MV-4-11 (cell line): ENCODE data around the gene DNAJB8.
A peak's percentile ranks its signal among the peaks of the same experiment; 100 is the strongest.

ENCODE experiments used
- DNase-seq: peaks from one replicate; lab custom pipeline; 2025; lab: John Stamatoyannopoulos, UW

DNAJB8 gene

DNA sequence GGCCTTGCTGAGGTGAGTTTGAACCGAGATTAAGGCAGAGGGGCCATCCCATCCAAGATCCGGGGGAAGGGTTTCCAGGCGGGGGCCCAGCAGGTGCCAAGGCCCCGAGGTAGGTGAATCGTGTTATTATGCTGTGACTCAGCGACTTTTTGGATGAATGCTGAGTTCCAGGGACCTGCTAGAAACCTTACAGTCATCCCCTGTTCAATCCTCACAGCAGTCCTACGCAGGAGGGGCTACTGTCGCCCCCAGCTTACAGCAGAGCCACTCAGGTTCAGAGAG, 40.9 kb downstream of the DNAJB8 start:
- no peak for DNase-seq

DNA sequence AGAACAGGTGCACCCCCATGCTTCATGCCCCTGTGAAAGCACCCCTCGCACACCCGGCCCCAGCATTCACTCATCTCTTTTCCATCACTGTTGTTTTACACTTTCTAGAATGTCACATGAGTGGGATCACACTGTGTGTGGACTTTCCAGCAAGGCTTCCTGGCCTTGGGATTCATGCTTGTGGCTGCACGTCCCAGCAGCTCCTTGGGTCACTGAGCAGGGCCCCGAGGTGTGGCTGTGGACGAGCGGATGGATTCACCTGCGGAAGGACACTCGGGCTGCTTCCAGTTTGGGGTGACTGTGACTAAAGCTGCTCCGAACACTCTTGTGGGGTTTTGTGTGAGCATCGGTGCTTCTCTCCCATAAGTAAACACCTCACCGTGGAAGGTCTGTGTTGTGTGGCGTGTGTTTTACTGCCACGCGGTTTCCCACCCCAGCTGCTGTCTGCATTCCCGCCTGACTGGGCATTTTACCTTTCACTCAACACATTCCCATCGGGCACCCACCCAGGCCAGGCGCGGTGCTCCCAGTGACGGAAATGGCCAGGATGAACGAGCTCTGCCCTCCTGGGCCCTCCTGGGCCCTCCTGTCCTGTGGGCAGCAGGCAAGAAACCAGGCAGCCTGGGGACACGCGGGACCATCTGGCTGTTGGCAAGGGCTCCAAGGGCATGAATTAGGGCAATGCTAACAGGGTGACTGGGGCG, 41.4 kb downstream of the DNAJB8 start:
- no peak for DNase-seq

DNA sequence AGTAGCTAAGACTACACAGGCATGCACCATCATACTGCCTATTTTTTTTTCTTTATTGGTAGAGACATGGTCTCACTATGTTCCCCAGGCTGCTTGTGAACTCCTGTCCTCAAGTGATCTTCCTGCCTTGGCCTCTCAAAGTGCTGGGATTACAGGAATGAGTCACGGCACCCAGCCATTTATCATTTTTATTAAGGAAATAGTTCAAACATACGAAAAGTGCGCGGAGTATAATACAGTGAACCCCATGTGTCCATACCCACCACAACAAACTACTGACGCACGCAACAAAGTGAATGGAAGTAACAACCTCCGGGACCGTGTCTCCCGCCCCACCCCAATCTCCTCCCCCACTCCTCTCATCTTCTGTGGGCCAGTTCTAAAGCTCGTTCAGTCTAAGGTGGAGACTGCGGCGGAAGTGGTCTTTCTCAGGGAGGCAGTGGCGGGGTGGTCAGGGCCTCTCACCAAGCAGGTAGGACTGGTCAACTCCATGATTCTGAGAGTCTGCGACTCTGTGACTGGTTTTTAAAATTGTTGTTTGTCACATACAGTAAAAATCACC, 42.1 kb downstream of the DNAJB8 start:
- DNase-seq = no peak

DNA sequence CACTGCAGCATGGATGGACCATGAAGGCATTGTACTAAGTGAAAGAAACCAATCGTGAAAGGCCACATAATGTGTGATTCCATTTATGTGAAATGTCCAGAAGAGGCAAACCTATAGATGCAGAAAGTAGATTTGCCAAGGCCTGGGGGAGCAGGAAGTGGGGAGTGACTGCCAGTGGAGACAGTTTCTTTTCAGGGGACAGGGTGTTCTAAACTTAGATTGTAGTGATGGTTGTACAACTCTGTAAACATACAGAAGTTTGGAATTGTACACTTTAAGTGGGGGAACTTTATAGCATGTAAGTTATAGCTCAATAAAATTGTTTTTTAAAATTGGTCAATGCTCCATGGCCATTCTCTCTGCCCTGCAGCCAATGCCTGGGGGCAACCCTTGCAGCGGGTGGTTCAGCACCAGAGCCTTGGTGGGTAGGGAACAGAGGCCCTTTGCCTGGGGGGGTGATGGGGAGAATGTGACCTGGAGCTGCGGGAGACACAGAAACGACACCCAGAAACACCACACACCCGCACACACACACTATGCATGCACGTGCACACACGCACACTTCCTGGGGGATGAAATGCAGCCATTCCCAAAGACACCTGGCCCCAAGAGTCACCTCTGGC, 43.1 kb downstream of the DNAJB8 start:
- no peak for DNase-seq

DNA sequence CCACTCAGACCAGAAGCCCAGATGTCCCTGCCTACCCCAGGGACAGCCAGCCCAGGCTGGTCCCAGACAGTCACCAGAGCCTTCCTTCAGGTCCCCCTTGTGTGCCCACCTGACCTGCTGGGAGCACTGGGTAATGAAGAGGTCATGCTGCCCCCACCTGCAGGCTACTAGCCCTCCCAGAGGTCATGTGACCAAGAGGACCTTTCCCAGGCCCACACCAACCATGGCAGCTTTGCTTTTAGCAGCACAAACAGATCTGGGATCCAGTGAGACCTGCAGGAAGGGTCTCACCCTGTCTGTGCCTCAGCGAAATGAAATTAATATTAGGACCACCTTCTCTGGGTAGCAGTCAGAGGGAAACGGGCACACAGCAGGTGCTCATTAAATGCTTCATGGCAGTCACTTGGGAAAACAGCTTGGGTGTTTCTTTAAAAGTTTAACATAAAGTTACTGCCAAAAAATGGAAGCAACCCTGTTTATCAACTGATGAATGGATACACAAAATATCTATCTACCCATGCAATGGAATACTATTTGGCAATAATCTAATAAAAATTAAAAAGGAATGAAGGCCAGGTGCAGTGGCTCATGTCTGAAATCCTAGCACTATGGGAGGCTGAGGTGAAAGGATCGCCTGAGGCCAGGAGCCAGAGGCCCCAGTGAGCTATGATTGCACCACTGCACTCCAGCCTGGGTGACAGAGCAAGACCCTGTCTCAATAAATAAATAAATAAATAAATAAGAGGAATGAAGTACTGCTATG, 43.7 kb downstream of the DNAJB8 start:
- no peak for DNase-seq

DNA sequence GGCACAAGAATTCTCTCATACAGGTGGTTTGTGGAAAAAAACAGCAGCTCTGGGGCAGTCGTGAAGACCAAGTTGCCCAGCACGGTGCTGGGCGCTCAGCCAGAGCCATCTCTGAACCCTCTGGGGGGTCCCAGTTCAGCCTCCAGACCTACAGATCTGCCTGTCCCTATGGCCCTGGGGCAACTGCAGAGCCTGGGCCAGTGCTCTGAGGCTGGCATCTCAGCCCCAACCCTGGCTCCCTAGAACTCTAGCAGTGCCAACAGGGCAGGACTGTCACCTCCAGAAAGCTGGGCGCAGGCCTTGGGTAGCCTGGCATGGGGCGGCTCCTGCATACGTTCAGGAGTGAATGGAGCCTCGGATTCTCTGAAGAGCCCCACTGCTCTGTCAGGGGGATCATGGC, 44.7 kb downstream of the DNAJB8 start:
- DNase-seq = no peak

DNA sequence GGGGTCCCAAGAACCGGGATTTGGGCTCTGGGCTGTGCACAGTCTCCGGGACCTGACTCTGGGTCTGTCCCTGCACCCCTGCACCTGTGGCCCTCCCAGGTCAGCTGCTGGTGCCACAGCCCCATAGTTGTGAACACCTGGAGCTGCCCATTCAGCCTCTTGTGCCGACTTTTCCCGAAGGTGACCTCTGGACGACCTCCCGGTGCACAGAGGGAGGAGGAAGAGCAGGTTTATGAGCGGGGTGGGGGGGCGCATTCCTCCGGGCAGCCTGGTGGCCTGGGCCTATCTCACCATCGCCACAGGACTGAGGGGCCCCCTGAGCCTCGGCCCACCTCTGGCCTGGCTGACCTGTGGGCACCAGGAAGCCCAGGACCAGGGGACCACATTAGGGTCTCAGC, 45.3 kb downstream of the DNAJB8 start:
- no peak for DNase-seq

DNA sequence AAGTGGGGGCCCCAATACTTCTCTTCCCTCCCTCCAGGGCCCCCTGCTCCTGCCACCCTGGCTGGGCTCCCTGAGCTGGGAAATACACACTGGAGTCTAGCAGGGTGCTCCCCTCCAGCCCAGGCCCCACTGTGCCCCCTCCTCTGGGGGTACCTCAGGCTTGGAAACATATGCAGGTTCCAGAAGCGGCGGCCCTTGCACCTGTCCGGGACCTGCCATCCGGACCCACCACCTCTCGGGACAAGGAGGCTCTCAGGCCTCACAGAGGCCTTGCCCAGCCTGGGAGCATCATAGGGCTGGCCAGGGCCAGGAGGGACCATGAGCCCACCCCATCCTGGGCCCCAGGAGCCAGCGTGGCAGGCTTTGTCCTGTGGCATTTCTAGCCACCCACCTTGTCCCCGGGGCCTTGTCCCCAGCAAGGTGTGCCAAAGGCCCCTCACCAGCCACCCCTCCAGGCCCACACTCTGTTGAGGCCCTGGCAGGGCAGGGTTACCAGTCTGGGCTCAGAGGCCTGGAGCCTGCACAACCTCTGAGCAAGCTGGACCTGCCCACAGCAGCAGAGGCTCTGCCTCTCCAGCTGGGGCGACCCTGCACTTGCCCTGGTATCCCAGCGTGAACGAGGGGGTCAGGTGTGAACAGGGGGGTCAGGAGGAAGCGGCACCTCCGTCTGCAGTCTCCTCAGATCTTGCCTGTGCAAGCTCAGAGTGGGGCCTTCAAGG, 45.8 kb downstream of the DNAJB8 start:
- DNase-seq = no peak

DNA sequence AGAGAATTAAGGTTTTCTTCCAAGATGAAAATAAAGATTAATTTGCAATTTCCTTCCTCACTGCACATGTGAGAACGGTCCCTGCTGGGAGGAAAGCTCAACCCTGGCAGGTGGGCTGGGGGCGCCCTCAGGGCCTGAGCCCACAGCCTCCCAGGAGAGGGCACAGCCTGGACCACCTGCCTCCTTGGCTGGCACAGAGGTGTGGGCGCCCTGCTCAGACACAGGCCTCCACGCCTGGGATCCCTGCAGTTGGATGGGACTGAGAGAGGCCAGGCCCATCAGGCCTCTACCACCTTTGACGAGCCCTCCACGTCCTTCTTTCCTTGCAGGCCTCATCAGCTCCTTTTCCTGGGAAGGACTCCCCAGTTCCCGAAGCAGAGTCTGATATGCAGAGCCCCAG, 46.4 kb downstream of the DNAJB8 start:
- no peak for DNase-seq

DNA sequence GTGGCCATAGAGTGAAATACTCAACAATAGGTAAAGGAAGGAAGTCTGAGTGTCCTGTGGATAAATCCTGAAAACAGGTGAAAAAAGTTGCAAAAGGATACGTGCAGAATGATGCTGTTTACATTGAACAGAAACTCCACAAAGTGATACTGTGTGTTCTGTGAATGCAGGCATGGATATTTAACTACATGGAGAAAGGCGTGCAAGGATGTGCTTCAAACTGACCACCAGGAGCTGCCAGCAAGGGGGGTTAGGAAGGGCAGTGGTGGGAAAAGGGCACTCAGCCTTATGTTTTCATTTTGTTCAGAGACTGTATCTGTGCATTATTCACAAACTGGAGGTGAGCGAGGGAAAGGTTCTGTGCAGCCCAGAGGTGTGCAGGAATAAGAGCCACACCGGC, 47.4 kb downstream of the DNAJB8 start:
- no peak for DNase-seq

DNA sequence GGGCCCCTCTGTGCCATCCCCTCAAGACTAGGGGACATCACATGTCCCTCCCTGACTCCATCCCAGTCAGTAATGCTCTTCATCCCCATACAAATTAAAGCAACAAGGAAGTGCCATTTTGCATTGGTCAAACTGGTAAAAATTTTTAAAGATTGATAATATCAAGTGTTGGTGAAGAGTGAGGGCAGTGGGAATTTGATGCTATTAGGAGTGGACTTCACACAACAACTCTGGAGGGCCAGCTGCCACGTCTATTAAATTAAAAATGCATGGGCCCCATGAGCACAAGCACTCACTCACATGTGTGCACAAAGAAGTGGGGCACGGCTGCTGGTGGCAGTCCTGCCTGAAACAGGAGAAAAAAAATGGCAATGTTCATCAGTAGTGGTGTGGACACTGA, 47.8 kb downstream of the DNAJB8 start:
- DNase-seq = no peak

DNA sequence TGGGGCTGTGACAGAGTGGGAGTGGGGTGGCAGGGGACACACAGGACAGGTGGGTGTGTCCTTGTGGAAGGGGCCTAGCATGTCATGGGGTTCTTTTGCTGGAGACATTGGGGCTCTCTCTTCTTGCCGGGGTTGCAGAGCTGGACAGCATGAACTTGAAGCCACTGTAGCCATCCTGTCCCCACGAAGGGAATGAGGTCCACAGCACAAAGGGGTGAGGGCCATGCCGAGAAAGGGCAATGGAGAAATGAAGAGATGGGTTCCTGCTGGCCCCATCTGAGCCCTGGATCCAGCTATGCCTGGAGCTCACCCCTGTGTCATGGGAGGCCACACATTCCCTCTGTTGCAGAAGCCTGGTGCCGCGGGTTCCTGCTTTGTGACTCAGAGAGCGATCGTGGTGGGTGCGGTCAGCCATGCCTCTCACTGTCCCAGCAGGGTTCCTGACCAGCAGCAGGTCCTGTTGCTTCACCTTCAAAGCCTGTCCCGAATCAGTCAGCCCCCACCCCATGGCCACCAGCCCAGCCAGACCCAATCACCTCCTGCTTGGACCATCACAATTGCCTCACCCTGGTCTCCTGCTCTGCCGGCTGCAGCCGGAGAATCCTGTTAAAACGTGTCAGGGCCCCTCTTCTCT, 50.0 kb downstream of the DNAJB8 start:
- peak; percentile 92 for DNase-seq

DNA sequence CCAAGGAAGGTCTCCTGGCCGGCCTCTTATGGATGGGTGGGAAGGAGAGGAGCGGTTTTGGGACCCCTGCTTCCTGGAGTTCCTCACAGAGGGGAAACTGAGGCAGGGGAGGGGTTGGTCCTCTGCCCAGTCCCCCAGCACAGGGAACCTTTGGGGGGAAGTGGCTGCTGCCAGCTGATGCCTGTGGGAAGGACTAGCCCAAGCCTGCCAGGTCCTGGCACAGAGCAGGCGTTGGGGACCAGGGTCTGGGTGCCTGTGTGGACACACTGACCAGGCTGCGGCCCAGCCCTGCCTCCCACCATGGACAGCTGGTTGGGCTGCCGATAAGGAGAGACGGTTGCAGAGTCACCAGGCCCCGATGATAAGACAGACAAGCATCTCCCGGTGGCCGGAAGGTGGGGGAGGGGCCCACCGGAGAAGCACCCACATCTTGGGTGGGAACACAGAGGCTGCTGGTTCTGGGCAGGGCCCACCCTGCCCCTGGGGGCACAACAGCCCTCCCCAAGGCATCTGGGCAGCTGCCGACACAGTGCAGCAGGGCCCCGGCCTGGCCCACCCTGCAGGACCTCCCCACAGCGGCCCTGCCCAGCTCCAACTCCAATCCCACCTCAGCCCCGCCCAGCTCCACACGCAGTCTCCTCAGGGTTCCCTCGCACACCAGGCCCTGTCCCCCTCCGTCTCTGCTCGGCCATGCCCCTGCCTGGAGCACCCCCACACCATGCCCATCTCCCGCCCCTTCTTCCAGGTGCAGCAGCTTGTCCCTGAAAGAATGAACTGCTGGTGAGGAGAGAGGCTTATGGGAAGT, 50.7 kb downstream of the DNAJB8 start:
- no peak for DNase-seq

DNA sequence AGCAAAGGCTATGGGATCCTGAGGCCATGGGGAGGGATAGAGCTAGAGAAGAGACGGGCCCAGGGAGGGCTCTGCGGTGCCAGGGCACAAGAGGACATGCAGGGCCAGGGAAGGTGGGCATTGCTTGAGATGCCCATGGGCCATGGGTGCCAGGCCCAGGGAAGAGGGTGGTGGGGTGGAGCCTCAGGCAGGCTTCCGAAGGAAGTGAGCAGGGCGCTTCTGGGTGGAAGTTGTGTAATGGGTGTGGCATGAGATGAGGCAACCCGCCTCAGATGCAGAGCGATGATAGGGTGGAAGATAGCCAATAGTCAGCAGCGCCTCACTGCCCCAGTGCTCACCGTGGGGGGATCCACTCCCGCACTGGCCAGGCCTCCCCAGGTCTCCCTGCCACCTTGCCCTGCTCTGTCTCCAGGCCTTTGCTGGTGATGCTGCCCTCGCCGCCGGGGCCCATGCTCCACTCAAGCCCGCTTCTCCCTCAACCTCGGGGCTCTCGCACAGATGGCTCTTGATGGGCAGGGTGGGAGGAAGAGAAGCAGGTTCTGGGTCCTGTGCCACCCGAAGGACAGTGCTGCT, 51.4 kb downstream of the DNAJB8 start:
- peak; percentile 40 for DNase-seq

DNA sequence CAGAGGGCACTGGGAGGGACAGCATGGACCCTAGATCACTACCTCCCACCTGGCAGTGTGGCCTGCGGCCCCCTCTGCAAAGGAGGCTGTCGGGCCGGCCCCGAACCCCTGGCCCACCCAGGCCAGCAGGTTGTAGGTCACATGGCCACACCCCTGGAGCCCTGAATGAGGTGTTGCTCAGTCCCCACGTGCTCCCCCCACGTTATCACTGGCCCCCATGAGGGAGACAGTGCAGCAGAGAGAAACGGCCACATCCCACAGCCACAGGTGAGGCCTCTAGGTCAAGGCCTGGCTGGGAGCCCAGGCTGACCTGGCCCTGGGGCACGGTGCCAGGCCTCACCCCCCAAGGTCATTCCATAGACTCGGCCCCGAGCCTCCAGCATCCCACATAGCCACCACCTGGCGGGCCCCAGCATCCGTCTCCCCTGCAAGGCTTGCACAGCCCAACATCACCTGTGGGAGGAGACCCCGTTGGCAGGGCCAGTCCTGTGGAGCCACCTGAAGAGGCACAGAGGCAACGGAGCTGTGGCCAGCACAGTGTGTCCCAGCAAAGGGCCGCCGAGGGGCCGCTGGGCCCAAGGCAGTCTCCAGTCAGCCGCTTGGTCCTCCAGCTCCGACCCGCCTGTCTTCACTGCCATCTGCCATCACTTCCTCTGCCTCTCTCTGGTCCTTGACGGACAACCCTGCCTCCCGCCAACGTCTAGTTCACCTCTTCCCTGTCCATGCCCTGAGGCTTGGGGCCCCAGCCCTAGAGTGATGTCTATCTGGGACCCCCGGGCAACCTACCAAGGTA, 53.1 kb downstream of the DNAJB8 start:
- no peak for DNase-seq

DNA sequence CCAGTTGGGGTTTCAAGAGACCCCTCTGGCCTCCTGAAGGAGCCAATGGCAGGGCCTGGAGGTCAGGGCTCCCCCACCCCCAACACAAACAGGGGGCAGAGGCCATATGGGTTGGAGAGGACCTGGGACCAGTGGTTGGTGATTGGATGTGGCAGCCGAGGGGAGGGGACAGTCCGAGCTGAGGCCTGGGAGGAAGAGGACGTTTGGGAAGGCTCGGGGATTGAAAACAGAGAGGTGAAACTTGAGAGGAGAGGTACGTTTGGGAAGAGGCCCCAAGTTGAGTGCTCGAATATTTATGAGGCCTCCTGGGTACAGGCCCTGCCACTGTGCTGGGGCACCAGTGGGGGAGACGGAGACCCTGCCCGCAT, 53.7 kb downstream of the DNAJB8 start:
- no peak for DNase-seq
